Keratinocyte (primary cell): ENCODE measurements around the gene DCTN5. TPM values are rescaled to one million over a fixed set of nuclear protein-coding genes. Genes with fewer than 3 reads are reported as not detected.

Experiments
- DNase-seq: peaks from one replicate; pipeline ENCODE4 v3.0.0-alpha.2; 2011; ENCODE audit warnings: low read depth, missing footprints, low spot score
- FAIRE-seq: peaks from 2 replicates; lab custom pipeline; 2011; peaks lifted over from hg19 to GRCh38; lab: Jason Lieb, UNC
- H2AFZ ChIP-seq: 2 replicates; pipeline ENCODE4 v1.6.0; 2012; ENCODE audit warnings: low read length, control low read depth, inconsistent platforms; ENCODE audit not compliant: control insufficient read depth
- H3K27ac ChIP-seq: 2 replicates; pipeline ENCODE4 v1.5.1; 2011; ENCODE audit warnings: low read length; ENCODE audit not compliant: control insufficient read depth, insufficient read depth
- H3K27me3 ChIP-seq: 3 replicates; pipeline ENCODE4 v1.6.0; 2011; ENCODE audit warnings: low read length; ENCODE audit not compliant: control insufficient read depth, insufficient read depth; ENCODE audit errors: extremely low read depth
- H3K36me3 ChIP-seq, 2 experiments: 2 replicates in 1 of 2; 3 replicates in 1 of 2; pipeline ENCODE4 v1.5.1; 2011; ENCODE audit warnings: low read length in 2 of 2, mild to moderate bottlenecking in 1 of 2; ENCODE audit not compliant: control insufficient read depth in 2 of 2, insufficient read depth in 2 of 2; ENCODE audit errors: extremely low read depth in 1 of 2
- H3K4me1 ChIP-seq: 3 replicates; pipeline ENCODE4 v1.5.1; 2011; ENCODE audit warnings: low read length; ENCODE audit not compliant: control insufficient read depth, insufficient read depth; ENCODE audit errors: extremely low read depth
- H3K4me2 ChIP-seq: 3 replicates; pipeline ENCODE4 v1.6.0; 2011; ENCODE audit warnings: low read depth, low read length; ENCODE audit not compliant: control insufficient read depth, insufficient read depth; ENCODE audit errors: extremely low read depth
- H3K4me3 ChIP-seq, 3 experiments: fragments of 200-600 bp in 1 of 3; sonication (generic) in 1 of 3; 2 replicates in 2 of 3; 3 replicates in 1 of 3; pipeline ENCODE4 v1.5.1; 2011 to 2016; ENCODE audit warnings: low read length in 3 of 3, mild to moderate bottlenecking in 3 of 3, control low read depth in 2 of 3, inconsistent platforms in 1 of 3, low read depth in 1 of 3, mixed read lengths in 1 of 3, mixed run types in 1 of 3, moderate library complexity in 1 of 3; ENCODE audit not compliant: control insufficient read depth in 2 of 3, insufficient read depth in 2 of 3; ENCODE audit errors: extremely low read depth in 1 of 3
- H3K79me2 ChIP-seq: 2 replicates; pipeline ENCODE4 v1.6.0; 2012; ENCODE audit warnings: low read length; ENCODE audit not compliant: control insufficient read depth, insufficient read depth
- H3K9ac ChIP-seq: 3 replicates; pipeline ENCODE4 v1.6.0; 2011; ENCODE audit warnings: low read length; ENCODE audit not compliant: control insufficient read depth, insufficient read depth; ENCODE audit errors: extremely low read depth
- H3K9me1 ChIP-seq: 3 replicates; pipeline ENCODE4 v1.6.0; 2011; ENCODE audit warnings: low read length; ENCODE audit not compliant: control insufficient read depth, insufficient read depth; ENCODE audit errors: extremely low read depth
- H3K9me3 ChIP-seq: 2 replicates; pipeline ENCODE4 v1.5.1; 2012; ENCODE audit warnings: low read depth, low read length; ENCODE audit not compliant: control insufficient read depth
- H4K20me1 ChIP-seq: 3 replicates; pipeline ENCODE4 v1.6.0; 2011; ENCODE audit warnings: low read length; ENCODE audit not compliant: control insufficient read depth, insufficient read depth; ENCODE audit errors: extremely low read depth
- CTCF ChIP-seq, 3 experiments: IDR thresholded peaks in 1 of 3; conservative IDR thresholded peaks in 1 of 3; optimal IDR thresholded peaks in 1 of 3; 2 replicates in 2 of 3; 3 replicates in 1 of 3; pipeline versions ENCODE3 to v1.5.1; 2011; ENCODE audit warnings: low read length in 3 of 3, mild to moderate bottlenecking in 3 of 3, moderate library complexity in 2 of 3, control low read depth in 1 of 3, inconsistent platforms in 1 of 3; ENCODE audit not compliant: insufficient read depth in 2 of 3; ENCODE audit errors: extremely low read depth in 1 of 3
- EZH2 ChIP-seq: IDR thresholded peaks from one replicate; pipeline ENCODE4 v1.6.1; 2012; ENCODE audit warnings: inconsistent platforms, mild to moderate bottlenecking, low read length, moderate library complexity
- dilution Hi-C: fragments of 300-500 bp; cut with MboI; formaldehyde crosslinking; loops from one replicate; pipeline ENCODE4 v1.7.0; 2020; ENCODE audit warnings: low sequenced_read_pairs; ENCODE audit not compliant: extremely low pct_ligation_motif_present
- polyA plus RNA-seq, 5 experiments: library from polyadenylated mRNA; depleted of rRNA in 3 of 5; stranded (reverse) in 3 of 5; stranded (forward) in 1 of 5; unstranded in 1 of 5; fragments of >200 nt; gene quantifications; 1 replicate in 1 of 5; 2 replicates in 3 of 5; 3 replicates in 1 of 5; pipeline versions ENCODE4 v1.2.1 to v1.2.3, GENCODE V29; 2011 to 2012; ENCODE audit warnings: missing spikeins in 2 of 5, low read depth in 1 of 5, low replicate concordance in 1 of 5

DCTN5 gene
- polyA plus RNA-seq, 1 donor (not counting 4 experiments of a cell fraction or from before 2014, with no cell fraction given): 105 TPM

GRCh38 chr16:23634461-23635036 lies 6.7 kb upstream of the DCTN5 start:
- H4K20me1 ChIP-seq: no peaks in the 10 kb centered on the region
- peaks cover 30% of the 10 kb centered on the region for H3K79me2 ChIP-seq
- DNase-seq (no peak), FAIRE-seq (no peak)
- H3K9me1 ChIP-seq: peaks cover 2% of the 10 kb centered on the region
- H3K4me3 ChIP-seq: no peak overlapping the region
- TF ChIP-seq CTCF (optimal IDR thresholded peaks at IDR 0.05 in 1 of 3, IDR thresholded peaks at IDR 0.05 in 1 of 3, conservative IDR thresholded peaks at IDR 0.05 in 1 of 3; ENCODE audit: extremely low read depth in 1 of 3, insufficient read depth in 2 of 3, low read length in 3 of 3) (no peak), EZH2 (no peak)
- peaks cover 9 to 10% of the 10 kb centered on the region in 2 experiments for H3K36me3 ChIP-seq
- dilution Hi-C loops: no loop called here
- H3K27me3 ChIP-seq: no peaks in the 10 kb centered on the region
- H3K4me1 ChIP-seq: peaks cover 9% of the 10 kb centered on the region
- H3K27ac ChIP-seq: no peak overlapping the region
- no peak overlapping the region for H3K4me2 ChIP-seq
- H3K9me3 ChIP-seq: no peaks in the 10 kb centered on the region
- H3K9ac ChIP-seq: no peak overlapping the region
- no peak overlapping the region for H2AFZ ChIP-seq

GRCh38 chr16:23635958-23636357 lies 5.3 kb upstream of the DCTN5 start:
- Histone ChIP-seq H3K9ac (no peak overlapping the region), H2AFZ (no peak overlapping the region), H3K4me1 (peaks cover 6% of the 10 kb centered on the region), H3K79me2 (peaks cover 45% of the 10 kb centered on the region), H3K4me3 (no peak overlapping the region), H3K4me2 (no peak overlapping the region), H3K27me3 (no peaks in the 10 kb centered on the region), H4K20me1 (no peaks in the 10 kb centered on the region), H3K36me3 (peaks cover 9 to 10% of the 10 kb centered on the region in 2 experiments), H3K27ac (no peak overlapping the region), H3K9me3 (no peaks in the 10 kb centered on the region), H3K9me1 (no peaks in the 10 kb centered on the region)
- no peak for FAIRE-seq
- TF ChIP-seq CTCF (optimal IDR thresholded peaks at IDR 0.05 in 1 of 3, IDR thresholded peaks at IDR 0.05 in 1 of 3, conservative IDR thresholded peaks at IDR 0.05 in 1 of 3; ENCODE audit: extremely low read depth in 1 of 3, insufficient read depth in 2 of 3, low read length in 3 of 3) (no peak), EZH2 (no peak)
- no peak for DNase-seq
- dilution Hi-C loops: no loop called here
